OCI-LY7 (cell line): ENCODE data around the gene ADAMTS9. TPM values are rescaled to one million over a fixed set of nuclear protein-coding genes. Genes with fewer than 3 reads are reported as not detected.

Experiments
- BruUV-seq: library from RNA; stranded (reverse); fragments of 400-500 nt; replicated peaks from 2 replicates; lab custom pipeline; 2021; lab: Mats Ljungman, UMichigan
- CTCF ChIA-PET: fragments of 300-600 bp; sonication (Branson Sonifier 250); formaldehyde crosslinking; loops from one replicate; lab custom pipeline; 2022; ENCODE audit warnings: antibody characterized with exemption; ENCODE audit not compliant: unreplicated experiment; lab: Charles Lee
- POLR2A ChIA-PET: fragments of 300-600 bp; sonication (Branson Sonifier 250); formaldehyde crosslinking; loops from one replicate; lab custom pipeline; 2022; ENCODE audit warnings: antibody characterized with exemption; lab: Charles Lee
- DNase-seq: peaks from one replicate; pipeline ENCODE4 v3.0.0-alpha.2; 2015; ENCODE audit warnings: low spot score
- H2AFZ ChIP-seq: fragments of 200-600 bp; sonication (generic), shearing (Covaris generic); 2 replicates; pipeline ENCODE4 v1.6.1; 2014; ENCODE audit warnings: mild to moderate bottlenecking, antibody characterized with exemption, low read length, moderate library complexity
- H3K27ac ChIP-seq: fragments of 200-600 bp; sonication (generic); 2 replicates; pipeline ENCODE4 v1.5.1; 2014; ENCODE audit warnings: mixed run types, low read depth, mild to moderate bottlenecking, moderate library complexity, low read length, inconsistent platforms; ENCODE audit not compliant: poor library complexity, severe bottlenecking
- H3K36me3 ChIP-seq: fragments of 200-600 bp; sonication (generic); 2 replicates; pipeline ENCODE4 v1.6.1; 2014; ENCODE audit warnings: mild to moderate bottlenecking, antibody characterized with exemption, low read length, moderate library complexity, mixed read lengths; ENCODE audit not compliant: insufficient read depth
- H3K4me1 ChIP-seq: fragments of 200-600 bp; sonication (generic); 2 replicates; pipeline ENCODE4 v1.5.1; 2014; ENCODE audit warnings: mild to moderate bottlenecking, low read length; ENCODE audit not compliant: insufficient read depth, poor library complexity, severe bottlenecking
- H3K4me2 ChIP-seq: fragments of 200-600 bp; sonication (generic); 2 replicates; pipeline ENCODE4 v1.6.1; 2014; ENCODE audit warnings: mild to moderate bottlenecking, low read length
- H3K4me3 ChIP-seq: fragments of 200-600 bp; sonication (generic); 2 replicates; pipeline ENCODE4 v1.5.1; 2014; ENCODE audit warnings: mild to moderate bottlenecking, low read depth, low read length; ENCODE audit not compliant: poor library complexity, severe bottlenecking
- H3K79me2 ChIP-seq: fragments of 200-600 bp; sonication (generic); 2 replicates; pipeline ENCODE4 v1.6.1; 2016; ENCODE audit warnings: low read depth, mild to moderate bottlenecking, low read length, moderate library complexity, mixed read lengths; ENCODE audit not compliant: insufficient read depth
- H3K9me2 ChIP-seq: fragments of 200-600 bp; sonication (generic); 2 replicates; pipeline ENCODE4 v1.6.1; 2016; ENCODE audit warnings: mild to moderate bottlenecking, low read length, mixed read lengths; ENCODE audit not compliant: insufficient read depth
- H3K9me3 ChIP-seq: fragments of 200-600 bp; sonication (generic); 2 replicates; pipeline ENCODE4 v1.6.1; 2014; ENCODE audit warnings: mild to moderate bottlenecking, mixed run types, low read length, mixed read lengths
- H4K20me1 ChIP-seq: fragments of 200-600 bp; sonication (generic); 2 replicates; pipeline ENCODE4 v1.6.1; 2014; ENCODE audit warnings: mild to moderate bottlenecking, antibody characterized with exemption, low read length, moderate library complexity, mixed read lengths; ENCODE audit not compliant: insufficient read depth
- EZH2phosphoT487 ChIP-seq: fragments of 200-600 bp; sonication (generic); IDR thresholded peaks from 2 replicates; pipeline ENCODE4 v1.6.1; 2018; ENCODE audit warnings: low read depth, borderline replicate concordance, mild to moderate bottlenecking, mixed run types, antibody characterized with exemption, low read length, moderate library complexity, mixed read lengths
- intact Hi-C: fragments of 100-400 bp; cut with micrococcal nuclease; formaldehyde crosslinking; loops from one replicate; pipeline ENCODE4 v1.10.0; 2022; ENCODE audit not compliant: unreplicated experiment
- small RNA-seq: library from RNA; depleted of rRNA; stranded (forward); fragments of <200 nt; gene quantifications from one replicate; pipeline ENCODE3, GENCODE V24; 2014
- total RNA-seq, 2 experiments: library from RNA; depleted of rRNA in 1 of 2; stranded (reverse); fragments of >200 nt in 1 of 2; shearing (Covaris generic) in 1 of 2; gene quantifications; 2 replicates each; pipeline ENCODE4 v1.2.3, GENCODE V29; 2014 to 2022
- TF ChIP-seq, protein P1 (sequence below): fragments of 200-600 bp; sonication (generic); conservative IDR thresholded peaks from 2 replicates; pipeline ENCODE4 v1.5.1; 2014; ENCODE audit warnings: mild to moderate bottlenecking, antibody characterized with exemption, low read length, moderate library complexity, mixed read lengths

ADAMTS9 gene
- total RNA-seq, 2 experiments from 2014 or later = not detected

DNA sequence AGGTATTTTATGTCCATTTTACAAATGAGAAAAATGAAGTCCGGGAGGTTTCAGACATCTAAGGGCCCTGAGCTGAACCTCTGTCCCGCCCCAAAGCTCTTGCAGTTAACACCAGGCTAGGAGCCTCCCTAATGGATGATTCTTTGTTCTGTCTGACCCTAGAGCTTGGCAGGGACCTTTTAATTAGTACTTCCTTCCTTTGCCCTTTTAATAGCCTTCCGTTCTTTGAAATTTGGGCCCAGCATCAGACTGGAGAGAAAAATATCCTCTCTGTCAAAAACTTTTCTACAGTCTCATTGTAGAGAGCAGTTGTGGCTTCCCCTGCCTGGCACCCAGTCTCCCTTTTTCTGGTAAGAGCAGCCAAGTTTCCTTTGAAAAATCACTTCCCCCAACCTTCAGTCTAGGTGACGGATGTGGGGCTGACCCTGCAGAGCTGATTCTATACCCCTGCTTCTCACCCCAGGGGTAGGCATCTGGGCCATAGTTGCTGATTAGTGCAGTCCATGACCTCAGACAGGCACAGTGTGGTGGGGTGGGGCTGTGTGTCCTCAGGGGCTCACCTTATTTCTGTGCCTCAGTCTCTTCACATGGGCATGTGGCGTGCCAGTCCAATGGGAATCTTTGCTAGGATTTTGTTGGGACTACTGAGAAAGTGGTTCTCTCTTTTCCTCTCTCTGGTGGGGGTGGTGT, 220.4 kb downstream of the ADAMTS9 start:
- TF ChIP-seq EZH2phosphoT487 = no peak
- TF ChIP-seq, protein P1, sequence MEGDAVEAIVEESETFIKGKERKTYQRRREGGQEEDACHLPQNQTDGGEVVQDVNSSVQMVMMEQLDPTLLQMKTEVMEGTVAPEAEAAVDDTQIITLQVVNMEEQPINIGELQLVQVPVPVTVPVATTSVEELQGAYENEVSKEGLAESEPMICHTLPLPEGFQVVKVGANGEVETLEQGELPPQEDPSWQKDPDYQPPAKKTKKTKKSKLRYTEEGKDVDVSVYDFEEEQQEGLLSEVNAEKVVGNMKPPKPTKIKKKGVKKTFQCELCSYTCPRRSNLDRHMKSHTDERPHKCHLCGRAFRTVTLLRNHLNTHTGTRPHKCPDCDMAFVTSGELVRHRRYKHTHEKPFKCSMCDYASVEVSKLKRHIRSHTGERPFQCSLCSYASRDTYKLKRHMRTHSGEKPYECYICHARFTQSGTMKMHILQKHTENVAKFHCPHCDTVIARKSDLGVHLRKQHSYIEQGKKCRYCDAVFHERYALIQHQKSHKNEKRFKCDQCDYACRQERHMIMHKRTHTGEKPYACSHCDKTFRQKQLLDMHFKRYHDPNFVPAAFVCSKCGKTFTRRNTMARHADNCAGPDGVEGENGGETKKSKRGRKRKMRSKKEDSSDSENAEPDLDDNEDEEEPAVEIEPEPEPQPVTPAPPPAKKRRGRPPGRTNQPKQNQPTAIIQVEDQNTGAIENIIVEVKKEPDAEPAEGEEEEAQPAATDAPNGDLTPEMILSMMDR = no peak
- Histone ChIP-seq H3K27ac (no peak overlapping the region), H3K4me1 (no peaks in the 10 kb centered on the region), H2AFZ (no peak overlapping the region), H3K36me3 (no peaks in the 10 kb centered on the region), H4K20me1 (no peaks in the 10 kb centered on the region), H3K79me2 (no peaks in the 10 kb centered on the region), H3K9me2 (no peaks in the 10 kb centered on the region), H3K9me3 (no peaks in the 10 kb centered on the region), H3K4me3 (no peak overlapping the region), H3K4me2 (no peak overlapping the region)
- DNase-seq = no peak
- no TSS peak for BruUV-seq
- intact Hi-C loops = no loop called here
- CTCF ChIA-PET = no interaction called here
- POLR2A ChIA-PET = no interaction called here

Small RNAs within 50 kb of the gene (small RNA-seq; reads per million reads assigned to genes)
- not detected for gene RNU6-739P
